KMS-11 (cell line): ENCODE data around the gene SAMD4B.

Experiments
- H2AFZ ChIP-seq: fragments of 200-600 bp; sonication (generic); 2 replicates; pipeline ENCODE4 v1.6.1; 2016; ENCODE audit warnings: antibody characterized with exemption, mixed run types, low read depth
- H3K27ac ChIP-seq: fragments of 200-600 bp; sonication (generic); 2 replicates; pipeline ENCODE4 v1.6.1; 2016; ENCODE audit warnings: mild to moderate bottlenecking, mixed run types
- H3K27me3 ChIP-seq: fragments of 200-600 bp; sonication (generic); 2 replicates; pipeline ENCODE4 v1.6.1; 2017; ENCODE audit warnings: mild to moderate bottlenecking, low read depth, mixed run types, moderate library complexity; ENCODE audit not compliant: insufficient read depth
- H3K36me3 ChIP-seq: fragments of 200-600 bp; sonication (generic); 2 replicates; pipeline ENCODE4 v1.6.1; 2017; ENCODE audit warnings: mild to moderate bottlenecking, mixed run types; ENCODE audit not compliant: insufficient read depth
- H3K4me1 ChIP-seq: fragments of 200-600 bp; sonication (generic); 2 replicates; pipeline ENCODE4 v1.6.1; 2016; ENCODE audit warnings: mild to moderate bottlenecking, low read depth, mixed run types; ENCODE audit not compliant: poor library complexity, severe bottlenecking
- H3K4me2 ChIP-seq: fragments of 200-600 bp; sonication (generic); 2 replicates; pipeline ENCODE4 v1.7.0; 2016; ENCODE audit warnings: mild to moderate bottlenecking, mixed run types
- H3K4me3 ChIP-seq: fragments of 200-600 bp; sonication (generic); IDR thresholded peaks from 2 replicates; pipeline ENCODE4 v1.6.1; 2017; ENCODE audit warnings: low read depth, low read length, mixed read lengths; ENCODE audit not compliant: insufficient read depth
- H3K79me2 ChIP-seq: fragments of 200-600 bp; sonication (generic); 2 replicates; pipeline ENCODE4 v1.6.1; 2016; ENCODE audit warnings: low read depth, mixed run types; ENCODE audit not compliant: insufficient read depth
- H3K9ac ChIP-seq: fragments of 200-600 bp; sonication (generic); 2 replicates; pipeline ENCODE4 v1.6.1; 2016; ENCODE audit warnings: mild to moderate bottlenecking, mixed run types
- H4K20me1 ChIP-seq: fragments of 200-600 bp; sonication (generic); 2 replicates; pipeline ENCODE4 v1.6.1; 2016; ENCODE audit warnings: mild to moderate bottlenecking, mixed run types; ENCODE audit not compliant: insufficient read depth
- TF ChIP-seq, protein P1 (sequence below): fragments of 200-600 bp; sonication (generic); conservative IDR thresholded peaks from 2 replicates; pipeline ENCODE4 v1.6.1; 2017; ENCODE audit warnings: low read depth, mild to moderate bottlenecking, antibody characterized with exemption, low read length, moderate library complexity, mixed read lengths

Gene SAMD4B

GRCh38 chr19:39356647-39357046, 14.4 kb downstream of the SAMD4B start:
- Histone ChIP-seq H3K9ac (no peak overlapping the region), H3K27me3 (no peaks in the 10 kb centered on the region)

GRCh38 chr19:39359026-39359425, 16.8 kb downstream of the SAMD4B start:
- H3K27ac ChIP-seq, result no peak overlapping the region

More at GRCh38 chr19:39356647-39357046, 14.4 kb downstream of the SAMD4B start:
- H3K4me2 ChIP-seq, result no peak overlapping the region
- no peak overlapping the region for H3K4me3 ChIP-seq
- no peak overlapping the region for H3K27ac ChIP-seq
- no peak overlapping the region for H2AFZ ChIP-seq
- no peaks in the 10 kb centered on the region for H4K20me1 ChIP-seq
- peaks cover 6% of the 10 kb centered on the region; the same call in 1 of the 2 replicates for H3K36me3 ChIP-seq
- TF ChIP-seq, protein P1, sequence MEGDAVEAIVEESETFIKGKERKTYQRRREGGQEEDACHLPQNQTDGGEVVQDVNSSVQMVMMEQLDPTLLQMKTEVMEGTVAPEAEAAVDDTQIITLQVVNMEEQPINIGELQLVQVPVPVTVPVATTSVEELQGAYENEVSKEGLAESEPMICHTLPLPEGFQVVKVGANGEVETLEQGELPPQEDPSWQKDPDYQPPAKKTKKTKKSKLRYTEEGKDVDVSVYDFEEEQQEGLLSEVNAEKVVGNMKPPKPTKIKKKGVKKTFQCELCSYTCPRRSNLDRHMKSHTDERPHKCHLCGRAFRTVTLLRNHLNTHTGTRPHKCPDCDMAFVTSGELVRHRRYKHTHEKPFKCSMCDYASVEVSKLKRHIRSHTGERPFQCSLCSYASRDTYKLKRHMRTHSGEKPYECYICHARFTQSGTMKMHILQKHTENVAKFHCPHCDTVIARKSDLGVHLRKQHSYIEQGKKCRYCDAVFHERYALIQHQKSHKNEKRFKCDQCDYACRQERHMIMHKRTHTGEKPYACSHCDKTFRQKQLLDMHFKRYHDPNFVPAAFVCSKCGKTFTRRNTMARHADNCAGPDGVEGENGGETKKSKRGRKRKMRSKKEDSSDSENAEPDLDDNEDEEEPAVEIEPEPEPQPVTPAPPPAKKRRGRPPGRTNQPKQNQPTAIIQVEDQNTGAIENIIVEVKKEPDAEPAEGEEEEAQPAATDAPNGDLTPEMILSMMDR, result no peak
- peaks cover 13% of the 10 kb centered on the region for H3K4me1 ChIP-seq
- peaks cover 6% of the 10 kb centered on the region; the same call in 1 of the 2 replicates for H3K79me2 ChIP-seq

DNA sequence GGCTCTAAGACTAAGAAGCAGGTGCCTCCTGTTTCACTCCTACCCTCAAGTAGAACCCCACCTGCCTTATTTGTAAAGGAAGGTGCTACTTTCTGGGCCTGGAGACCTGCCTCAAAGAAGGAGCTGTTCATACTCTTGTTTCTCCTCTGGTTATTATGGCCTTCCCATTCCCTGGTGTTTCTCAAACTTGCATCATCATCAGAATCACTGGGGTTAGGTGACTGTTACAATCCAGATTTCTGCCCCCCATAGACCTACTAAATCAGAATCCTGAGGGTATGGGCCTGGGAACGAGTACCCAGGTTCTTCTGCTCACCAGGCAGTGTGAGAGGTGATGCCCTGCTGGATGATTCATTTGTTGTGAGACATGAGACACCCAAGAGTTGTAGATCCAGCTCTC, 18.4 kb downstream of the SAMD4B start:
- Histone ChIP-seq H3K9ac (no peak overlapping the region), H3K27me3 (no peaks in the 10 kb centered on the region), H4K20me1 (no peaks in the 10 kb centered on the region), H3K4me2 (no peak overlapping the region), H3K4me1 (peaks cover 4% of the 10 kb centered on the region), H3K79me2 (no peaks in the 10 kb centered on the region; the same call in 1 of the 2 replicates), H2AFZ (no peak overlapping the region), H3K27ac (no peak overlapping the region), H3K4me3 (no peak overlapping the region), H3K36me3 (peaks cover 6% of the 10 kb centered on the region; the same call in 1 of the 2 replicates)
- TF ChIP-seq, protein P1, result no peak

More at GRCh38 chr19:39359026-39359425, 16.8 kb downstream of the SAMD4B start:
- H3K4me3 ChIP-seq, result no peak overlapping the region
- no peak overlapping the region for H3K4me2 ChIP-seq
- H3K36me3 ChIP-seq, result peaks cover 6% of the 10 kb centered on the region; the same call in 1 of the 2 replicates
- no peak overlapping the region for H3K9ac ChIP-seq
- no peak overlapping the region for H2AFZ ChIP-seq
- H3K4me1 ChIP-seq, result peaks cover 4% of the 10 kb centered on the region
- TF ChIP-seq, protein P1, result no peak
- no peaks in the 10 kb centered on the region; the same call in 1 of the 2 replicates for H3K79me2 ChIP-seq
- no peaks in the 10 kb centered on the region for H3K27me3 ChIP-seq
- no peaks in the 10 kb centered on the region for H4K20me1 ChIP-seq

DNA sequence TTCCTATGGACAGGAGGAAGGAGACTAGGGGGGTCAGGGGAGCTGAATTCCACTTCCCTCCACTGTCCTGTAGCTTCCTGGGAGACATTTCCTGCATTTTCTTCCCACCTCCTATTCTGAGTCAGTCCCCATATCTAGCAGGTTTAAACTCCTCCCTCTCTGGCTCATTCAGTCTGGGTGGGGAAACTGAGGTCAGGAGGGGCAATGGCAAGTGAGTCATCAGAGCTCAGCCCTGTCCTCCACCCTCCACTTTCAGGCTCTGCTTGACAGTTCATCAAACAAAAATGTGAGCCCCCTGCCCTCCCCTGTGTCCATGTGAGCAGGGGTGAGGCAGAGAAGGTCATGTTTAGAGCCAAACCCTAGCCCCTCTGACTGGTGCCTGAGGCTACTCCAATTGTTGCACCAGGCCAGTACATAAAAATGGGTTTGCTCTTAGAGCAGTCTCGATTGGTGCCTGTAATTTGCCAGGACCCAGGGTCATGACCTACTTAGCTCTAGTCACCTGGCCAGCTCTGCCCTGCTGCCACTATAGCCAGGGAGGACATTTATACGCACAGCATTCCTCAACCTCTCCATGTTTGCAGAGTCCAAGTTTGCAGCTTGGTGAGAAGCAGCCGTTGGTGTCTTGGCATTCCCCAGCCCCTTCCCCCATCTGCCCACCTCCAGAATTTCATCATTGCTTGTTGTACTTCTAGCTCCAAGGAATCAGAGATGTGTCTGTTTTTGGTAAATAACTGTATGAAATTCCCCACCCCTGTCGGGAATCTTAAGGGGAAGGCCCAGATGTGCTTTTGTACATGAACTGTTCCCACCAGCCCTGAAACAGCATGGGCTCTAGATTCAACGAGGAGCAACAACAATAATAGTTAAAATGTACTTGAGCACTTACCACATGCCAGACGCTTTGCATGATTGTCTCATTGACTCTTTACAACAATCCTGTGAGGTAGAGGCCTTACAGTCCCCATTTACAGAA, 20.7 kb downstream of the SAMD4B start:
- Histone ChIP-seq H3K79me2 (no peaks in the 10 kb centered on the region), H3K4me2 (no peak overlapping the region), H3K36me3 (peaks cover 6% of the 10 kb centered on the region; the same call in 1 of the 2 replicates), H3K27me3 (no peaks in the 10 kb centered on the region), H3K4me3 (no peak overlapping the region), H3K27ac (no peak overlapping the region), H2AFZ (no peak overlapping the region), H3K4me1 (peaks cover 4% of the 10 kb centered on the region), H4K20me1 (no peaks in the 10 kb centered on the region), H3K9ac (no peak overlapping the region)
- TF ChIP-seq, protein P1, result no peak
